HG02973 (cell line): ENCODE data around the gene ADM2.
"Not testable (repeated sequence)": the region's sequence is repeated elsewhere in the genome, so short reads cannot be mapped to it uniquely, and the experiment has no call there.

Source experiments
- ATAC-seq: cut with Tn5 transposase; IDR thresholded peaks from one replicate; pipeline ENCODE4 v1.9.1; 2021; ENCODE audit warnings: moderate library complexity; ENCODE audit not compliant: unreplicated experiment

Gene ADM2

GRCh38 chr22:50505276-50505775, 24.0 kb downstream of the ADM2 start:
- ATAC-seq = no peak

GRCh38 chr22:50505776-50506610, 24.6 kb downstream of the ADM2 start:
- ATAC-seq = no peak

GRCh38 chr22:50506611-50507420, 25.5 kb downstream of the ADM2 start:
- peak; percentile 1 for ATAC-seq

GRCh38 chr22:50507421-50507990, 26.2 kb downstream of the ADM2 start, which contains the start of gene LMF2:
Gene LMF2, minus strand, starts transcription at chr22:50507702. Its CDS starts 27 bp downstream, at chr22:50507675.
- peak; percentile 44 for ATAC-seq

GRCh38 chr22:50507991-50508884, 26.9 kb downstream of the ADM2 start, which contains the start of gene NCAPH2:
Gene NCAPH2, plus strand, starts transcription at chr22:50508224. Its CDS starts 114 bp downstream, at chr22:50508338.
- peak; percentile 50 for ATAC-seq

- ATAC-seq = no peak
These were observed 27.6 kb downstream of the ADM2 start for GRCh38 chr22:50508897-50509296.

GRCh38 chr22:50513175-50513574, 31.8 kb downstream of the ADM2 start:
- ATAC-seq = no peak

- ATAC-seq = no peak
These were observed 34.7 kb downstream of the ADM2 start for GRCh38 chr22:50516068-50516467.

- no peak for ATAC-seq
These were observed 35.5 kb downstream of the ADM2 start for GRCh38 chr22:50516891-50517290.

- ATAC-seq = no peak
These were observed 36.3 kb downstream of the ADM2 start for GRCh38 chr22:50517495-50518260.

- ATAC-seq = no peak
These were observed 37.3 kb downstream of the ADM2 start for GRCh38 chr22:50518606-50519005.

GRCh38 chr22:50519151-50519550, 37.8 kb downstream of the ADM2 start:
- ATAC-seq = no peak

- not testable (repeated sequence) for ATAC-seq
These were observed 38.8 kb downstream of the ADM2 start for GRCh38 chr22:50520184-50520583.

GRCh38 chr22:50520826-50521453, 39.6 kb downstream of the ADM2 start:
- ATAC-seq = no peak

- no peak for ATAC-seq
These were observed 40.4 kb downstream of the ADM2 start for GRCh38 chr22:50521710-50522109.

GRCh38 chr22:50522208-50522805, 41.0 kb downstream of the ADM2 start:
- ATAC-seq = no peak

- ATAC-seq = no peak
These were observed 41.6 kb downstream of the ADM2 start for GRCh38 chr22:50522806-50523438.

GRCh38 chr22:50523458-50523805, 42.1 kb downstream of the ADM2 start:
- no peak for ATAC-seq
